Neural cell (in vitro differentiated cells): Measurements from ENCODE around the gene NPHP4.

Experiments
- CTCF ChIP-seq: fragments of 450-650 bp; IDR thresholded peaks from 2 replicates; pipeline ENCODE4 v1.5.1; 2014; ENCODE audit warnings: antibody characterized with exemption, mild to moderate bottlenecking, moderate library complexity; ENCODE audit not compliant: poor library complexity, severe bottlenecking
- EP300 ChIP-seq: fragments of 450-650 bp; conservative IDR thresholded peaks from 2 replicates; pipeline ENCODE4 v1.6.1; 2014; ENCODE audit warnings: antibody characterized with exemption, mild to moderate bottlenecking, moderate library complexity; ENCODE audit not compliant: poor library complexity, severe bottlenecking
- EZH2 ChIP-seq: fragments of 200-600, 300-800 bp; shearing (Covaris generic), sonication (generic); IDR thresholded peaks from 2 replicates; pipeline ENCODE4 v1.6.1; 2014; ENCODE audit warnings: antibody characterized with exemption, low read length, borderline replicate concordance, mild to moderate bottlenecking; ENCODE audit not compliant: insufficient read depth, poor library complexity, severe bottlenecking
- MXI1 ChIP-seq: fragments of 450-650 bp; conservative IDR thresholded peaks from 2 replicates; pipeline ENCODE4 v1.6.1; 2014; ENCODE audit warnings: antibody characterized with exemption, mild to moderate bottlenecking; ENCODE audit not compliant: poor library complexity, severe bottlenecking
- POLR2AphosphoS5 ChIP-seq: IDR thresholded peaks from 2 replicates; pipeline ENCODE4 v1.6.1; 2012
- SMC3 ChIP-seq: fragments of 450-650 bp; conservative IDR thresholded peaks from 2 replicates; pipeline ENCODE4 v1.6.1; 2014; ENCODE audit warnings: antibody characterized with exemption, mild to moderate bottlenecking, moderate library complexity; ENCODE audit not compliant: poor library complexity

- TF ChIP-seq EP300 (no peak), CTCF (no peak), MXI1 (no peak), POLR2AphosphoS5 (no peak), EZH2 (no peak), SMC3 (no peak)
These were observed 161.2 kb downstream of the NPHP4 start for GRCh38 chr1:5830771-5831599.
